DMS153 (cell line): ENCODE measurements around the gene GCSAM.

Source experiments
- DNase-seq: peaks from one replicate; lab custom pipeline; 2025; lab: John Stamatoyannopoulos, UW

Gene GCSAM, protein sequence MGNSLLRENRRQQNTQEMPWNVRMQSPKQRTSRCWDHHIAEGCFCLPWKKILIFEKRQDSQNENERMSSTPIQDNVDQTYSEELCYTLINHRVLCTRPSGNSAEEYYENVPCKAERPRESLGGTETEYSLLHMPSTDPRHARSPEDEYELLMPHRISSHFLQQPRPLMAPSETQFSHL

DNA sequence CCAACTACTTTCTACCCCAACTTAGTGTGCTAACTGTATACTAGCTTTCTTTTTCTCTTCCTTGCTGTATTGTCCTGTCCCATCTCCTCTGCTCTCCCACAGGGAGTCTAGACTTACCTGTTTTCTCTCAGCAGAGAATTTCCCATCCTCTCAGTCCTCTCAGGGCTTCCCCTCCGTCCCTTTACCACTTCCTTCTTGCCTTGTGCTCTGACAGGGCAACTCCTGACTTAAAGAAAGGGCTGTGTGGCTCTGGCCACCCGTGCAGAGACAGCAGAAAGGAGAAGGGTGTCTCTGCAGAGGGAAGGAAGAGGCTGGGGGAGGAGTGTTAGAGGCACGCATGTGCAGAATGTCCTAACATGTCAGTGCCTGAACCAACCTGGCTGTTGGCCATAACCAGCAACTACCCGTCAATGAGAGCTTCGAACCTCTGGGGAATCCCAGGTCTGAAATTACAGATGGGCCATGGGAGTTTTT is at the start of gene GCSAM:
Gene GCSAM (minus strand): TSS at position 274 of the 474 bp plus-strand sequence. CDS start 128 bp downstream, at position 146.
- peak; percentile 22 for DNase-seq

DNA sequence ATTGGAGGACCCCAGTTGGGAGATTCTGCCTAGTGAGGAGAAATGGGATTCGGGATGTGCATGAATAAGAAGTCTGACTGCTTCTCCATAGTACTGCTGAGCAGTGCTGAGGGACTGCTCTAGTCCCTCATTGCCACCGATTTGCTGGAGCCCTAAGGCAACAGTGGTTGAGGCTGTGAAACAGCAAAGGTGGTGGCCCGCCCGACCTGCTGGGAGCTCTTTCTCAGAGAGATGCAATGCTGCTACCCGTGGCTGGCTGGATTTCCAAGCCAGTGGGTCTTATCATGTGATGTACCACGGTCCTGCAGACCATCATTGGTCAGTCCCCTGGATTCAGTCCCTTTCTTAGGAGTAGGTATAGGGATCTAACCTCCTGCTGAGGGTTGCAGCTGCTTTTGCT is 42.6 kb upstream of the GCSAM start:
- DNase-seq, result no peak

GRCh38 chr3:112175037-112175436 is 42.0 kb upstream of the GCSAM start:
- no peak for DNase-seq

DNA sequence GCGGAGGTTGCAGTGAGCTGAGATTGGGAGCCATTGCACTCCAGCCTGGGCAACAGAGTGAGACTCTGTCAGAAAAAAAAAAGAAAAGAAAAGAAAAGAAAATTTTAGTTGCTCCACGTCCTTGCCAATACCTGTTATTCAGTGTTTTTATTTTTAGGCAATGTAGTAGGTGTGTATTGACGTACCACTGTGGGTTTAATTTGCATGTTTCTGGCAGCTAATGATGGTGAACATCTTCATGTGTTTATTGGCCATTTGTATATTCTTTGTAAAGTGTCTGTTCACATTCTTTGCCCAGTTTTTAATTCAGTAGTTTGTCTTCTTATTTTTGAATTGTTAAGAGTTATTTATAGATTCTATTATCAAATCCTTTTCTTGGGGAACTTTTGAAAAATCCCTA is 38.1 kb upstream of the GCSAM start:
- no peak for DNase-seq

GRCh38 chr3:112170046-112170445 is 37.0 kb upstream of the GCSAM start:
- DNase-seq, result no peak

DNA sequence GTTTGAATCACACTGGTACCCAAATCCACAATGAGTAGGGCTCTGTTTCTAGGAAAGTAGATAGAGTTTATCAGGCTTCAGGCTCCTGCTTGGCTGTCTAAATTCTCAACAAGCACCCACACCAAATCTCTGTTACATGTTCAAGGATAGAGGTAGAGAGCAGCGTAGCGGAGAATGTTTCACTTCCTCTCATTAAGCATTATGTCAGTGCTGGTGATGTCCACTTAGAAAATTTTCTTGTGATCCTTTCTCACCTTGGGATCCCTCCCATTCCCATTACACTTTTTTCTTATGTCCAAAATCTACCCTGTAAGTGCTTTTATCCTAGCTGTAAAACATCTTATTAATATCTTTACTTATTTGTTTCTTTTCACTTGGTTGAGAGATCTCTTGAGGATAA is 34.7 kb upstream of the GCSAM start:
- DNase-seq, result no peak

- no peak for DNase-seq
These were observed 16.1 kb upstream of the GCSAM start for GRCh38 chr3:112149136-112149535.

- no peak for DNase-seq
These were observed 10.6 kb upstream of the GCSAM start for GRCh38 chr3:112143689-112144088.

DNA sequence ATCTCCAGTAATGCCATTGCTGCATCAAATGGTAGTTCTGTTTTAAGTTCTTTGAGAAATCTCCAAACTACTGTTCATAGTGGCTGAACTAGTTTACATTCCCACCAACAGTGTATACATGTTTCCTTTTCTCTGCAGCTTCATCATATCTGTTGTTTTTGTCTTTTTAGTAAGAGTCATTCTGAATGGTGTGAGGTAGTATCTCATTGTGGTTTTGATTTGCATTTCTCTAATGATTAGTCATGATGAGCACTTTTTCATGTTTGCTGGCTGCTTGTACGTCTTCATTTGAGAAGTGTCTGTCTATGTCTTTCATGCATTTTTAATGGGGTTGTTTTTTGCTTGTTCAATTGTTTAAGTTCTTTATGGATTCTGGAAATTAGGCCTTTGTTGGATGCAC is 10.2 kb upstream of the GCSAM start:
- no peak for DNase-seq

DNA sequence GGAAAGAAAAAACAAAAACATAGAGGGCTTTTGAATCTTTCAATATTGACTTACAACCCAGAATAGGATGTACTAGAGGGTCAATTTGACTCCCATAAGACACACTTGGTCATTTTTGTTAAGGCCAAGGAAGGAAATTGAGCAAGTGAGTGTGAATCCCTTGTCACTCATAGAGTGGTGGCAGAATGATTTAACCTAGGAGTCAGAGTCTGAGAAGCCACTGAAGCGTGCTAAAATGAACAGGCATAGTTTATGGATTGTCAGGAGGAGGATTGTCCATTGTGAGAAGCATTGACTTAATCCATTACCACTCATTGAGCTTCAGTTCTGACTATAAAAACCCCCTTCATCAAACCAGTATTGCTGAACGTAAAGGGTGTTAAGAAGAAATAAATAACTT is 8.2 kb upstream of the GCSAM start:
- no peak for DNase-seq

GRCh38 chr3:112140584-112140983 is 7.5 kb upstream of the GCSAM start:
- no peak for DNase-seq

DNA sequence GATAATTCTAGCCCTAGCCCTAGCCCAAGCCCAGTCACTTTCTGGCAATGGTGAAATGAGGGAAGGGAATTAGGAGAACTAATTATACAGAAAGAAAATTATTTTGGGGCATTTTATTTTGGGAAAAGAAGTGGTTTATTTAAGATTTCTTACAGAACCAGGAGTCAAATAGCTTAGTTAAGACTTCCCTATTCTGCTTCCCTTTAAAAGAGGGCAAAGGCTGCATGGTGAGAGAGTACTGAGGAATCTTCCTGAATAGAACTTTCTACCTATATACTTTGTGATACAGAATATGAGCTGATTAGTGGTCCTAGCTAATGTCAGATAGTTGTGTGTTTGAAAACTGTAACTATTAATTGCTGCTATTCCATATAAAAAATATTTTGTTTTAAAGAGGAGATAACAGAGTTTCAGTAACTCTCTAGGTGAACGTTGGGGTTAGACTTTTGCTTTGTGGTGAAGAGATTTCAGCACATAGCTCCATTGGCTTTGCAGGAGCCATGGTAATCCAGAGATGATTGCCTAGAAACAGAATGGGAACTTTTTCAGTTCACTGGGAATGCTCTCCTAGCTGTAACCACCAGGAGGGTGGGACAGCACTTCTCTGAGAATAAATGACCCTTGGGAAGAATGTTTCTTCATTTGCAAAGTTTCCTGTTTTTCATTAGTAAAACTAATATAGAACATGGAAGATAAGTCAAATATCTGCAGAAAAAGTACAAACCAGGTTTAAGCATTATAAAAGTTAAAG is 5.3 kb upstream of the GCSAM start:
- DNase-seq, result no peak

- no peak for DNase-seq
These were observed 4.7 kb upstream of the GCSAM start for GRCh38 chr3:112137781-112138180.

DNA sequence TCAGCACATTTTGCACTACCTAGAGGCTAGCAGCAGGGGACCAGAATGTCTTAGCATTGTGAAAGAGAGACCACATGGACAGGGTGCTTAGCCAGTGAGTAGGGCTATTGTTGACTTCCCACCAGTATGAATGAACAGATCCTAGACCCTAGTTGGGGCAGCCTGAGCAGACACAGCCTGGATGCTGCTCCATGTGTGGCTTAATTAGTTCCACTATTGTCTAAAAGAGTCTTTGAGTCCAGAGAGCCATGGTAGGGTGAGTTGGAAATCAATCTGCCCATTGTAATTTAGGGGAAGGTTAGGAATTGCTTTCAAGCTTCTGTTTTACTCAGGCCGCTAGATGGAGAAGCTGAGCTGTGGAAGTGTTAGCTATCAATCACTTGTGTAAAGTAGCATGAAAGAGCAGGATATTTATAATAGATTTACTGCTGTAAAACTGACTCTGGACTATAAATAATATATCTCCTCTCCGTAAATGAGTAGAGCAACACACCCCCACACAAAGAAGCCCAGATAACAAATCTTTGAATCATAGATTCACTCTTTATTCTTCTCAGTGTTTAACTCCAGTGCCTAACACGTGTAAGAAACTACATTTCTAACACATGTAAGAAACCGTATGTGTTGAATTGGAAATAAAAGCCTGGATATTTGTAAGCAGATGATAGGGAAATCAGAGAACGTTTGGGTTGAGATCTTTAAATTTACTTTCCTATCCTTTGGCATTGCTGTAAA is 4.1 kb upstream of the GCSAM start:
- DNase-seq, result peak; percentile 48

DNA sequence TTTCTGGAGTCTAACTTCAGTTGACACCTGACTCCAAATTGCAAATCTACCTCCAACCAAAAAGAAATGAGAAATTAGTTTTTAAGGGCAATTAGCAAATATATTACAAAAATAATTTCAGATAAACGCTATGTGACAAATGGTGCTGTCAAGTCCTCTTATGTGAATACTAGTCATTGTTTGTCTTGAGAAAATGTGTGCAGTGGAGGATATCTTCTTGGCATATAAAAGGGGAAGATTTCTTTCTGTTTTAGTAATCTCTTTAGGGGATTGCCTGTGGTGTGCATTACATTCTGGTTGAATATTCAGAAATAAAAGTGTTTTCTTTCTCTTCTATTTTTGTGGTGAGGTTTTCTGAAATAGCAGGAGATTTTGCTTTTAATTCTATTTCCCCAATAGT is 3.0 kb upstream of the GCSAM start:
- DNase-seq, result no peak

- DNase-seq, result no peak
These were observed 1.5 kb upstream of the GCSAM start for GRCh38 chr3:112134335-112135124.

DNA sequence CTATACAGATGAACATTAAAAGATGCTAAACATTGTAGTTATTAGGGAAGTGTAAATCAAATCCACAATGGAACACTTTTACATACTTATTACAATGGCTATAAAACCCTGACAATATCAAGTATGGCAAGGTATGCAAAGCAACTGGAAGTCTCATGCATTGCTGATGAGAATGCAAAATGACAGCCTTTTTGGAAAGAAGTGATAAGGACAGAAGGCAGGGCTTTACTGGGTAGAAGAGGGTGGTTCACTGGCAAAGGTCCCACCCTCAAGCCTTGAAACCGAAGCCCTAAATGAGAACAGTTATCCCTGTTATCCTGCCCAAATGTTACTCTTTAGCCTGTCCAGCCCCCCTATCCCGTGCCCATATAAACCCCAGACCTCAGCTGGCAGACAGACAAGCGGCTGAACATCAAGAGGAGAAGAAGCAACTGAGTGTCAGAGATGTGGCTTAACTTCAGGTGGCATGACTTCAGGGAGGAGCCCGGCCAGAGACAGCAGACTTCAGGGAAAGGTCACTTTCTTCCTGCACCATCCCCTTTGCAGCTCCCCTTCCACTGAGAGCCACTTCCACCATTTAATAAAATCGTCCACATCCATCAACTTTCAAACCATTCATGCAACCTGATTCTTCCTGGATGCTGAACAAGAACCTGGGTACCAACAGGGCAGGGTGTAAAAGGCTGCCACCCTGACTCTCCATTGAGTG is 732 bp upstream of the GCSAM start:
- no peak for DNase-seq

DNA sequence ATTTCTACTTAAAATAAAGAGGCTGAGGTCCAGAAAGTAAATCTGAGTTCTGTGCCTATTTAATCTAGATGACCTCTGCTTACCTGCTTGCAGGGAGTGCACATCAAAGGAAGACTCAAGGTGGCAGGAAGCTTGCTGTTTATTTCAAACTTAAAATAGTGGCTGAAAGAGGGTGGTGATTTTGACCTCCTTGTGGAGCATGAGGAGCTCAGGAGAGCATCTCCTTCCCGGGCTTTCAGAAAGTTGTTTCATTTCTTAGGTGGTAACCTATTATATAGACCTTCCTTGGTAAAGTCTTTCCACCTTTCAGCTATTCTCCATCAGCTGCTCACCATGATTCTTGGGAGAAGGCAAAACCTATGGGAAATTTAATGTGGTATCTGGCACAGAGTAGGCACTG is 494 bp downstream of the GCSAM start:
- no peak for DNase-seq

GRCh38 chr3:112132088-112132487 is 960 bp downstream of the GCSAM start:
- no peak for DNase-seq

DNA sequence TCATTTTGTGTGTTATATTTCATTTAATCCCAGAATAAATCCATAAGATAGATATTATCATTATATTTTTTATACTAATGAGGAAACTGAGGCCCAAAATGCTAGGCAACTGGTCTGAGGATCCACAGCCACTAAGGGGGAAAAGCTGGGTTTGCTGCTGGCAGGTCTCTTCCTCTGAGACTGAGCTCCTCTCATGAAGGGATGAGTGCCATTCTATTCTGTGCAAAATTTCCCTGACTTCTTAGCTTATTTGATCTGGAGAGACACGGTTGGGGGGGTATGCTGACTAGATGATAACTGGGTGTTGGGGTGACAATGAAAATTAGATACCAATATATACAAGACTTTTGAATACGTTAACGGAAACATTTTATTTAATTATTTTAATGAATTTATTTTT is 1.9 kb downstream of the GCSAM start:
- DNase-seq, result no peak

DNA sequence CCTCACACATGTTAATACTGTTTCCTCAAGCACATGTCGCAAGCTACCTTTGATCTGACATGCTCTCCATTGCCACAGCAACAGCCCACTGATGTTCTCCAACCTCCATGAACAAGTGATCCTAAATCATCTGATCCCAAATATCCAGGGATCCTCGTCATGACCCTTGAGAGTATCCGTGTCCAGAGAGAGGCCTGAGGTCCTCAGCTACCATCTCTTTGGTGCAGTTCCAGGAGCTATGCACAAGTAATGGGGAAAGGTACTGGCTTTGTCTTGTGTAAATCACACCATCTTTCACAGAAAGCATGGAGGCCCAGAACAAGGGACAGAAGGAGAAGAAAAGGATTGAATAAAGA is 2.4 kb downstream of the GCSAM start:
- no peak for DNase-seq
